ENCODE results near the gene AKNAD1. TPM values are rescaled to one million over a fixed set of nuclear protein-coding genes. Genes with fewer than 3 reads are reported as not detected.

AKNAD1 gene
- total and polyA plus RNA-seq, 2 of the 8 experiments (the other 6 are each of a cell fraction or from before 2014, with no cell fraction given): not detected

DNA sequence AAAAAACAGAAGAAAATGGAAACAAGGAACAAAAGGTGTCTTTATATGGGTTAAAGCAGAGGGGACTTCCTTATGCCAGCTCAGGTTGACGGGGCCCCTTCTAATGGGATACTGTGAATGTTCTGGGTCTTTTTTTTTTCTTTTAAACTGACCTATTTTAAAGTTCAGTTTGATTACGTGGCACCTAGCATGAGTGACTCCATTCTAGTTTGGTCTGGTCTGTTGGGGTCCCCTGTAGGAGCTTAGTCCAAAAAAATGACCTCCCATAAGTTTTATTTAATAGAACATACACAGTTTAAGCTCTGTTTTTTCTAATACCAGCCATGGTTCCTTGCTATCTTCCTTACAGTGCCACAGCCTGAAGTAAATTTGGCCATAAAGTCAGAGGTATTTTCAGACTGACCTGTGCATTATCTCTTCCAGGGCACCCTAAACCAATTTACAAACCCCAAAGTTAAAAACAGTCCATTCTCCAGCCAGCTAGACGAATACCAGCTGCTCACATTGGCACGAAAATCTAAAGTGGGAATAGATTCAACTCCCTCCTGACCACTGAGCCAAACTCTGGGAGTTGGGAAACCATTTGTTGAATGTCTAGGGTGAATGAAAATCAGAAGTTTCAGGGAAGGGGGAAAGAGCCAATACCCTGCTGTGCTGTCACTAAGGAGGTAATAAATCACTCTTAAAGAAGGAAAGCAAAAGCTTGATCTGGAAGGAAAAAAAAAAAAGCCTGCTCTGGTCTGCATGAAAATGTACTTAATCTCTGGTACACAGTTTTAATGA, 42.4 kb downstream of the AKNAD1 start:
- Histone ChIP-seq H2BK15ac (ENCODE audit: low read length) (no peak overlapping the region), H3K18ac (ENCODE audit: extremely low read depth, low read length) (no peak overlapping the region), H3K14ac (ENCODE audit: insufficient read length) (no peak overlapping the region), H3K9me3 (ENCODE audit: insufficient read depth in 2 of 2, low read depth in 1 of 2, low read length in 1 of 2) (no peaks in the 10 kb centered on the region), H2AFZ (ENCODE audit: low read length) (peak overlapping the region; percentile 56; the same call in 1 of the 2 replicates), H4K5ac (ENCODE audit: insufficient read length, low read depth, low read length) (no peak overlapping the region), H2AK5ac (ENCODE audit: low read depth, low read length) (no peak overlapping the region), H3K23ac (ENCODE audit: insufficient read length) (no peak overlapping the region), H4K8ac (ENCODE audit: extremely low read depth, insufficient read depth, low read length) (no peak overlapping the region), H4K20me1 (replicated peaks in 1 of 2; ENCODE audit: control insufficient read depth in 1 of 2, insufficient read depth in 2 of 2, low read length in 2 of 2) (no peaks in the 10 kb centered on the region), H3K79me2 (ENCODE audit: control insufficient read depth in 1 of 2, insufficient read depth in 2 of 2, low read length in 2 of 2) (no peaks in the 10 kb centered on the region), H3K27ac (ENCODE audit: low read depth, low read length) (no peak overlapping the region), H3K9ac (replicated peaks in 1 of 4; ENCODE audit: extremely low read depth in 1 of 4, low read depth in 3 of 4, low read length in 3 of 4) (no peak overlapping the region), H2BK20ac (ENCODE audit: low read length) (no peak overlapping the region), H3K36me3 (ENCODE audit: control insufficient read depth in 2 of 4, insufficient read depth in 4 of 4, low read length in 3 of 4) (no peaks in the 10 kb centered on the region; a peak in 2 of 8 replicates), H3K23me2 (ENCODE audit: low read depth, low read length) (no peaks in the 10 kb centered on the region), H3K4ac (replicated peaks; ENCODE audit: insufficient read length, low read depth, low read length) (no peak overlapping the region), H2BK12ac (ENCODE audit: low read depth, low read length) (0 out of 2 replicates have a peak overlapping the region, but pooled peaks have one; percentile 2), H2BK120ac (replicated peaks; ENCODE audit: low read depth, low read length) (no peak overlapping the region), H2BK5ac (ENCODE audit: low read depth, low read length) (no peak overlapping the region), H3K4me2 (ENCODE audit: insufficient read depth in 1 of 2, low read depth in 2 of 2, low read length in 2 of 2) (no peak overlapping the region), H4K91ac (replicated peaks; ENCODE audit: insufficient read length, low read length) (no peak overlapping the region), H3K4me1 (replicated peaks in 1 of 4; ENCODE audit: control insufficient read depth in 3 of 4, insufficient read depth in 4 of 4, low read length in 3 of 4) (peaks cover 0 to 25% (median 5%) of the 10 kb centered on the region in 4 experiments; a peak in 4 of 7 replicates), H3K56ac (replicated peaks; ENCODE audit: insufficient read length, low read depth, low read length) (no peak overlapping the region), H3K79me1 (ENCODE audit: low read depth, low read length) (no peaks in the 10 kb centered on the region), H3K27me3 (replicated peaks in 1 of 4; ENCODE audit: control insufficient read depth in 3 of 4, extremely low read depth in 1 of 4, insufficient read depth in 3 of 4, low read length in 3 of 4) (no peaks in the 10 kb centered on the region), H3K4me3 (ENCODE audit: extremely low read depth in 1 of 4, insufficient read depth in 2 of 4, low read depth in 3 of 4, low read length in 4 of 4) (no peak overlapping the region)
- no peak for TF ChIP-seq CBX5 (IDR thresholded peaks at IDR 0.05; ENCODE audit: low read depth, low read length)
- no peak for TF ChIP-seq POLR2AphosphoS5 (IDR thresholded peaks at IDR 0.05; ENCODE audit: low read depth, low read length)
- no peak for TF ChIP-seq RFX5 (IDR thresholded peaks at IDR 0.05; ENCODE audit: borderline replicate concordance, low read depth, low read length)
- no peak for TF ChIP-seq JUND (IDR thresholded peaks at IDR 0.05; ENCODE audit: low read length)
- FAIRE-seq (no peak), DNase-seq (ENCODE audit: low read depth in 1 of 2, low spot score in 2 of 2) (no peak)
- CTCF ChIA-PET (ENCODE audit: partially characterized antibody): interaction anchor here (0.8 to 1.2 kb wide), 3 partner anchors 82 to 382 kb away, joined by 3 to 4 read pairs (median 4); no protein-coding TSS in a partner anchor
- POLR2A ChIA-PET (ENCODE audit: partially characterized antibody): interaction anchor here (0.8 kb wide), 2 partner anchors 22 to 189 kb away, joined by 3 read pairs; no protein-coding TSS in a partner anchor
- 87% methylated on average over 4 of the region's 4 CpGs; no CpG with 5 or more reads in 1 of the 2 experiments for WGBS, 2 experiments (ENCODE audit: extremely low coverage in 1 of 2, insufficient coverage in 1 of 2, insufficient read length in 1 of 2, insufficient replicate concordance in 2 of 2, low coverage in 1 of 2, low lambda C conversion rate in 2 of 2, missing lambda C conversion rate in 1 of 2)
